IPS-15b (cell line): Measurements from ENCODE around the gene MTOR.

Experiments
- H3K27me3 ChIP-seq: one replicate; pipeline ENCODE4 v1.6.1; 2013; ENCODE audit warnings: low read length; ENCODE audit not compliant: control insufficient read depth, insufficient read depth
- H3K36me3 ChIP-seq: one replicate; pipeline ENCODE4 v1.6.1; 2013; ENCODE audit warnings: low read length; ENCODE audit not compliant: control insufficient read depth, insufficient read depth
- H3K4me1 ChIP-seq: one replicate; pipeline ENCODE4 v1.6.1; 2013; ENCODE audit warnings: mild to moderate bottlenecking, low read length; ENCODE audit not compliant: control insufficient read depth, insufficient read depth
- H3K4me3 ChIP-seq: one replicate; pipeline ENCODE4 v1.5.1; 2013; ENCODE audit warnings: low read depth, low read length
- H3K9ac ChIP-seq: one replicate; pipeline ENCODE4 v1.6.1; 2013; ENCODE audit warnings: low read depth, mild to moderate bottlenecking, low read length
- H3K9me3 ChIP-seq: one replicate; pipeline ENCODE4 v1.6.1; 2013; ENCODE audit warnings: mild to moderate bottlenecking, low read length; ENCODE audit not compliant: control insufficient read depth, insufficient read depth

The MTOR gene

DNA sequence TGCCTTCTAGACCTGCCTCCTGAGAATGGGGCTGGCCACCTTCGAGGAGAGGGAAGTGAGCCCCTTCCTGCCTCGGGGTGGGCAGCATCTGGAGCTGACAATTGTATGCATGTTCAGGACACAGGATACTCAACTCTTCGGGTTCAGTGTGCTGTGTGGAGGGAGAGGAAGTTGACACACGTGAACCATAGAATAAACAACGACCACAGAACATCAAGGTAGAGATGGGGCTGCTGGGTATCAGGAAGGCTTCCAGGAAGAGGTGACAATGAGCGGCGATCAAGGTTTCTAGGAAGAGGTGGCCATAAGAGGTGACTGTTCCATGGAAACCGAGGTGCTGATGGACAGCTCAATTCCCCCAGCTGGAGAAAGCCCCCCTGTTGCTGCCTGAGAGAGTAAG lies 32.6 kb upstream of the MTOR start:
- Histone ChIP-seq H3K4me1 (no peaks in the 10 kb centered on the region), H3K9me3 (no peaks in the 10 kb centered on the region), H3K27me3 (no peaks in the 10 kb centered on the region), H3K9ac (no peak overlapping the region), H3K4me3 (no peak overlapping the region), H3K36me3 (peaks cover 4% of the 10 kb centered on the region)

DNA sequence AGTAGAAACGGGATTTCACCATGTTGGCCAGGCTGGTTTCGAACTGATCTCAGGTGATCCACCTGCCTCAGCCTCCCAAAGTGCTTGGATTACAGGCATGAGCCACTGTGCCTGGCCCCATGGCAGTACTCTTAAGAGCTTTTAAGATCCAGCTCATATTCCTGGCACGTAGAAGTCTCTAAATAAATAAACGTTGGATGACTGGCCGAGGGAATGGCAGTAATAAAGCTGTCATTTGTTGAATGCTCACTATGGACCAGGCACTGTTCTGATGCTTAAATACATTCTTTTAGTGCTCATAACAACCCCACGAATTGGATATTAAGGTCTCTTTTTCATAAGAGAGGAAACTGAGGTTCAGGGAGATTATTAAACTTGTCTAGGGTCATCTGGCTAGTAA lies 31.5 kb upstream of the MTOR start:
- Histone ChIP-seq H3K36me3 (peaks cover 4% of the 10 kb centered on the region), H3K4me3 (no peak overlapping the region), H3K27me3 (no peaks in the 10 kb centered on the region), H3K4me1 (no peaks in the 10 kb centered on the region), H3K9ac (no peak overlapping the region), H3K9me3 (no peaks in the 10 kb centered on the region)

DNA sequence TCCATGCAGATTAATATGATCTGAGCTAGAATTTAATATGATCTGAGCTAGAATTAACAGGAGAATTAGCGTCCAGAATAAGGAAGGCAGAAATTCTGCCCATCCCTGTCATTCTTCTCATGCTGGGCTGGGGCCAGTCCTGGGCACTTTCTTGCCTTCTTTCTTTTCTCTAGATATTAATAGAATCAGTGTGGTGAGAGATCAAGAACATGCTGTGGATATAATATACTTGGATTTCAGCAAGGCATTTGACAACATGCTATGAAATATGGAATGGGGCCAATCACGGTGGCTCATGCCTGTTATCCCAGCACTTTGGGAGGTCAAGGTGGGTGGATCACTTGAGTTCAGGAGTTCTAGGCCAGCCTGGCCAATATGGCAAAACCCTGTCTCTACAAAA lies 28.7 kb upstream of the MTOR start:
- Histone ChIP-seq H3K9me3 (no peaks in the 10 kb centered on the region), H3K9ac (no peak overlapping the region), H3K4me3 (no peak overlapping the region), H3K36me3 (no peaks in the 10 kb centered on the region), H3K4me1 (peaks cover 12% of the 10 kb centered on the region), H3K27me3 (no peaks in the 10 kb centered on the region)

DNA sequence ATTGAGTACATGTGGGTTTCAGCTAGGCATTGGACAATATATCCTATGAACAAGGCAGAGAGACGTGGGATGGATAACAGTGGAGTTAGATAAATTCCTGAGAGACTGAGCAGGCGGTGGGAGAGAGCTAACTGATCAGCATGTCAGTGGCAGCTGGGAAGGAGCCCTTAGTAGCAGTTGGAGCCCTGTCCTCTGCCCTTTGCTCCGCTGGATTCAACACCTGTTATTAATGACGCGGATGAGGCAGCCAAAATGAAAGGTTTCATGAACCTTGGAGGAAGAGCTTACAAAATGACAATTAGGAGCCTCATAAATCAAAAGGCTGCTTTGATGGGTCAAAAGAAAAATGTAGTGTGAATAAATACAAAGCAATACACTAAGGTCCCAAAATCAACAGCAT lies 26.7 kb upstream of the MTOR start:
- no peaks in the 10 kb centered on the region for H3K9me3 ChIP-seq
- no peaks in the 10 kb centered on the region for H3K27me3 ChIP-seq
- H3K36me3 ChIP-seq: no peaks in the 10 kb centered on the region
- H3K4me3 ChIP-seq: no peak overlapping the region
- peaks cover 16% of the 10 kb centered on the region for H3K4me1 ChIP-seq
- no peak overlapping the region for H3K9ac ChIP-seq

DNA sequence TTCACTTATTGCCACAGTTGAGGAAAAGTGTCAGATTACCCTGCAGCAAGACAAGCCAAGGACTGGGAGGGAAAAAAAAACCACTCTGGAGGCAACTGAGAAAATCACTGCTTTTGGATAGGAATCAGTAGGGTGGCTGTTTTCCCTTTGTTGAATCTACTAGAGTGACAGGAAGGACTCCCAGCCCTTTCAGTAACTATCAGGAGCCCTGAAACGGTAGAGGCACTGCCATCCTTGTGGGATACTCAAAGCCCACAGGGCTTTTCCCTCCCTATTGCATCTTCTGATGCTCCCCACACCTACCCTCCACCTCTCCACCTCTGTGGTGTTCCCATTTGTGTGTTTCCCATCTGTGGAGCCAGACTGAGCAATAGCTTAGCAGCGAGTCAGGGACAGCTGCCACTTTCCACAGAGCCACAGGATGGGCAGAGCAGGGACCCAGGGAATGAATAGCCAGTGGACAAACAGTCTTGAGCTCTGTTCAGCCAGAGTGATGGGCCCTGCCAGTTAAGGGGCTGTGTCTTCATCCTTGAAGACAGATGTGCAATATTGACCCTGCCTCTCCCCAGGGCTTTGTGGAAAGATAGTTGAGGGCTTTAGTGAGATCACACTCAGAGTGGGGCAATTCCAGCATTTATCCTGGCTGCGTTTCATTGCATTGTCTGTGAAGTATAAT lies 24.5 kb upstream of the MTOR start:
- Histone ChIP-seq H3K36me3 (peaks cover 3% of the 10 kb centered on the region), H3K9me3 (peaks cover 3% of the 10 kb centered on the region), H3K4me1 (peaks cover 16% of the 10 kb centered on the region), H3K27me3 (no peaks in the 10 kb centered on the region), H3K4me3 (no peak overlapping the region), H3K9ac (peak overlapping the region; percentile 0)

DNA sequence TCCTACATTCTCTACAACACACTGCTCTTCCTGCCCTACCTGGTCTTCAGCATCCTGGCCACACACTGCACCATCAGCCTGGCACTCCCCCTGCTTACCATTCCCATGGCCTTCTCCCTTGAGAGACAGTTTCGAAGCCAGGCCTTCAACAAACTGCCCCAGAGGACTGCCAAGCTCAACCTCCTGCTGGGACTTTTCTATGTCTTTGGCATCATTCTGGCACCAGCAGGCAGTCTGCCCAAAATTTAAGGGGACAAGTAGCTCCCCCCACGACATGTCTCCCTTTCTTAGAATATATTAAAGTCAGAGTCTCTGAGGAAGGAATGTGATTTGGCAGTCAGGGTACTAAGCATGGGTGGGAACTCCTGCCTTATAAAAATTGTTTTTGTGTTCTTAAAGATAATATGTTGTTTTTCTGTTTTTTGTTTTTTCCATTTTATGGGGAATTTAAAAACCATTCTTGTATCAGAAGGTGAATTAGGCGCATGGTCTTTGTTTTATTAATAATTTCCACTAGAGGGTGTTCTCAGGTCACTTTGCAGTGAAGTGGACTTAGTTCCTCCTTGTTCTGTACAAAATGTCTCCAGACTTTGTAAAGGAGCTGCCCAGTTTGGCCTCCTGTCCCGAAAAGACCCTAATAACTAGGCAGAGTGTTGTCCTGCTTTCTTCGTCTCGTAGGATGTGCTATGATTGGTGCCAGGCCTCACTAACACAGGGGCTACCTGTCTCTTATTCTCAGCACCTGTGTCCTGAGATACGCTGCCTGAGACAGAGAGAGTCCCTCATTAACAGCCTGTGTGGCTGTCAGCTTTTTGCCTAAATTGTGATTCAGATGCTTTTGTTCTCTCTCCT lies 23.8 kb upstream of the MTOR start:
- Histone ChIP-seq H3K9me3 (peaks cover 3% of the 10 kb centered on the region), H3K4me1 (peaks cover 16% of the 10 kb centered on the region), H3K4me3 (no peak overlapping the region), H3K9ac (no peak overlapping the region), H3K36me3 (peaks cover 3% of the 10 kb centered on the region), H3K27me3 (no peaks in the 10 kb centered on the region)

DNA sequence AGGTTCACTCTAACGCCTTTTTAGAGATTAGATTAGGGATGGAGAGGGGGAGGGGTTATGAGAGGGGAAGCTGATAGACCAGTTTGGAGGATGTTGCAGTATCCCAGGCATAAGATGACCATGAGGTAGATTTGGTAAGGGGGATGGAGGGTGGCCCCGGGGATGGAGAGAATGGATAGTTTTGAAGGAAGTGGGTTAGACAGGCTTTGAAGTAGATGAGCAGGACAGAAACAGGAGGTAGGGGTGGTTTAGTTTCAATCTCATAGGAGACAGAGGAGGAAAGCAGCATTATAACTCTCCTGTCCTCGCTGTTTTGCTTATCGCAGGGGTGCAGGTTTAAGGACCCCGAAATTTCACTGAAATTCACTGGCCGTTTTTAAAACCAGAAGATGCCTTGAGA lies 22.4 kb upstream of the MTOR start:
- Histone ChIP-seq H3K36me3 (peaks cover 3% of the 10 kb centered on the region), H3K9me3 (peaks cover 3% of the 10 kb centered on the region), H3K9ac (no peak overlapping the region), H3K4me1 (peaks cover 16% of the 10 kb centered on the region), H3K4me3 (no peak overlapping the region), H3K27me3 (no peaks in the 10 kb centered on the region)

DNA sequence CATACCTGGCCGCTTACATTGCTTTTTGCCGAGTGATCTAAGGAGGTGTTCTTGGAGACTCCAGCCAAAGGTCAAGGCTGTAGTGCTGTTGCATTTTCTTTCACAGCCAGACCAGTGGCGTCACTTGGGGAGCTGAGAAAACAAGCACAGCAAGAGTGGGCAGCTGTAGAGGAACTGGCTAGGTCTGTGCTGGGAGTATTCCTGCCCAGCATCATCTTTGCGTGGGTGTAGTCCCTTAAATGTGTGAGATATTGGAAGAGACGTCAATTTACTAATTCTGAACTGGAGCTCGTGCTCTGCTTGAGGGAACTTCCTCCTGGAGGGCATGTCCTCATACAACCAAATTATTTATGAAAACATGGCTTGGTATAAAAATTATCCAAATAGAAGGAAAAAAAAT lies 20.8 kb upstream of the MTOR start:
- peaks cover 3% of the 10 kb centered on the region for H3K36me3 ChIP-seq
- peaks cover 16% of the 10 kb centered on the region for H3K4me1 ChIP-seq

DNA sequence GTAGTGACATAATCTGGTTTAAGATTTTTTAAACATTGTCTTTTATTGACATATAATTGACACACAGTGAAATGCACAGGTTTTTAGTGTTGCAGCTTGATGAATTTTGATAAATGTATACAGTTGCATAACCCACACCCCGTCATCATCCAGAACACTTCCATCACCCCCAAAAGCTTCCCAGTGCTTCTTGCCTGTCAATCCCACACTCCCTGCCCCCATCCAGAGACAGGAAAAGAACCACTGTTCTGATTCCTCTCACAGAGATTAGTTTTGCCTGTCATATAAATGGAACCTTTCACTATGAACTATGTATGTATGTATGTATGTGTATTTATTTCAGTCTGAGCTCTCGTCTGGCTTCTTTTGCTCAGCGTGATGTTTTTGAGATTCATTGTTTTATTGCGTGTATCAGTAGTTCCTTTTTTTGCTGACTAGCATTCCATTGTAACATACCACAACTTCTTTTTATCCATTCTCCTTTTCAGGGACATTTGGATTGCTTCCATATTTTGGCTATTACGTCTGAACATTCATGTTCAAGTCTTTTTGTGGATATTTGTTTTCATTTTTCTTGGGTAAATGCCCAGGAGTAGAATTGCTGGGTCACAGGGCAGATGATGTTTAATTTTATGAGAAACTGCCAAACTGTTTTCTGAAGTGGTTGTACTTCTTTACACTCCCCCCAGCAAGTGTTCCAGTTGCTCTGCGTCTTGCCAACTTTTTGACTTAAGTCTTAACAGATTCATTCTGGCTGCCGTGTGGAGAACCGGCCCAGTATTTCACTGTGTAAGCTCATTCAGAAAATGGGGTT lies 19.4 kb upstream of the MTOR start:
- Histone ChIP-seq H3K9me3 (peaks cover 3% of the 10 kb centered on the region), H3K36me3 (peaks cover 3% of the 10 kb centered on the region), H3K9ac (no peak overlapping the region), H3K4me1 (peaks cover 10% of the 10 kb centered on the region), H3K27me3 (no peaks in the 10 kb centered on the region), H3K4me3 (no peak overlapping the region)

More for the DNA sequence above, 20.8 kb upstream of the MTOR start:
- Histone ChIP-seq H3K4me3 (no peak overlapping the region), H3K27me3 (no peaks in the 10 kb centered on the region), H3K9ac (no peak overlapping the region), H3K9me3 (peaks cover 3% of the 10 kb centered on the region)

DNA sequence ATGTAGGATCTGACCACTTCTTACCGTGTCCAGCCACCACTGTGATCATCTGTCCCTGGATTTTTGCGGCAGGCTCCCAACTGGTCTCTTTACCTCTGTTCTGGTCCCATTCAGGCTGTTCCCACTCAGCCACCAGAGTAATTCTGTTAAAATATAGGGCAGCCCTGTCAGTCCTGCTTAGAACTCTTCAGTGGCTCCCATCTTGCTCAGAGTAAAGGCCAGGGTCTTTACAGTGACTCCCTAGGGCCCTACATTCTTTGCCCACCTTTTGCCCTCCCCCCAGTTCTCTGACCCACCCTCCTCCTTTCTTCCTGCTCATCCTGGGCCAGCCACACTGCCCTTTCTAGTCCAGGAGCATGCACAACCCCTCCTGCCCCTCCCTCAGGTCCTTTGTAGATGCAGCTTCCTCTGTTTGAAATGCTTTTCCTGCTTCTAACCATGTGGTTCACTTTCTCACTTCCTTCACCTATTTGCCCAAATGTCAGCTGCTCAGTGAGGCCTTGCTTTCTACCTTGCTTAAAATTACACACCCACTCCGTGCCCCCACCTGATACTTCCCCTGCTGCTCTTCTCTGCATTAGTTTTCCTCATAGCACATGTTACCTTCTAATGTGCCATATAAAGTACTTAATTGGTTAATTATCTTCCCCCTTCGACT lies 18.5 kb upstream of the MTOR start:
- peaks cover 3% of the 10 kb centered on the region for H3K36me3 ChIP-seq
- no peaks in the 10 kb centered on the region for H3K27me3 ChIP-seq
- H3K9ac ChIP-seq: no peak overlapping the region
- H3K4me3 ChIP-seq: no peak overlapping the region
- H3K9me3 ChIP-seq: peaks cover 3% of the 10 kb centered on the region
- H3K4me1 ChIP-seq: peaks cover 3% of the 10 kb centered on the region

DNA sequence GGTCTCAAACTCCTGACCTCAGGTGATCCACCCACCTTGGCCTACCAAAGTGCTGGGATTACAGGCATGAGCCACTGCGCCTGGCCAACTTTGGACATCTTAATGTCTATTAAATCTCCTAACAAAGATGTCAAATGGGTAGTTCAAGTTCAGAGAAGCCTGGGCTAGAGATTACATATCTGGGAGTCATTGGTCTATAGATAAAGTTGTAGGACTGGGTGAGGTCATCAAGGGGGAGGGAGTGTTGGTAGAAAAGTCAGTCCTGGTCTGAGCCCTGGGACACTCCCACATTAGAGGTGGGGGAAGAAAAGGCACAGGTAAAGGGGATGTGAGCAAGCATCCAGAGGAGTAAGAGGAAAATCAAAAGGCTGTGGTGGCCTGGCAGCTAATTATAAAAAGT lies 17.3 kb upstream of the MTOR start:
- H3K9ac ChIP-seq: no peak overlapping the region
- peaks cover 3% of the 10 kb centered on the region for H3K36me3 ChIP-seq
- H3K9me3 ChIP-seq: peaks cover 3% of the 10 kb centered on the region
- no peak overlapping the region for H3K4me3 ChIP-seq
- H3K27me3 ChIP-seq: no peaks in the 10 kb centered on the region
- peaks cover 2% of the 10 kb centered on the region for H3K4me1 ChIP-seq
